KOPT-K1 (cell line): Measurements from ENCODE around the gene NPR1.

Source experiments
- H3K27ac ChIP-seq: fragments of 200-600 bp; sonication (generic); 2 replicates; pipeline ENCODE4 v1.5.1; 2016; ENCODE audit warnings: antibody characterized with exemption, mild to moderate bottlenecking, low read depth, low read length; ENCODE audit not compliant: poor library complexity, severe bottlenecking
- H3K36me3 ChIP-seq: fragments of 200-600 bp; sonication (generic); 2 replicates; pipeline ENCODE4 v1.5.1; 2017; ENCODE audit warnings: antibody characterized with exemption, mild to moderate bottlenecking, low read length, moderate library complexity; ENCODE audit not compliant: insufficient read depth
- H3K9me3 ChIP-seq: fragments of 200-600 bp; sonication (generic); 2 replicates; pipeline ENCODE4 v1.5.1; 2017; ENCODE audit warnings: antibody characterized with exemption, low read length, mild to moderate bottlenecking; ENCODE audit not compliant: insufficient read depth, poor library complexity, severe bottlenecking

The NPR1 gene

DNA sequence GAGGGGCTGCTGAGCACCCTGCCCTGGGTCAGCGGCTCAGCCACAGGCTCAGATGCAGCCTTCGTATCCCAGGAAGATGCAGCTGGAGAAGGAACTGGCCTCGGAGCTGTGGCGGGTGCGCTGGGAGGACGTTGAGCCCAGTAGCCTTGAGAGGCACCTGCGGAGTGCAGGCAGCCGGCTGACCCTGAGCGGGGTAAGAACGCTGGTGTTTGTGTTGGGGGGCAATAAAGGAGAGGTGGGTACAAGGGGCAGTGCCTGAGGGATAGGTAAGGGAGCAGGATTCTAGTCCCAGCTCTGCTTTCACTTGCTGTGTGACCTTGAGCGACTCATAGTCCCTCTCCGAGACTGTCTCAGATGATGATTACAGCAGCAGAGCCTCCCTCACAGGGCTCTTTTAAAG is 6.4 kb downstream of the NPR1 start:
- H3K36me3 ChIP-seq, result no peaks in the 10 kb centered on the region
- H3K27ac ChIP-seq, result no peak overlapping the region
- no peaks in the 10 kb centered on the region for H3K9me3 ChIP-seq

DNA sequence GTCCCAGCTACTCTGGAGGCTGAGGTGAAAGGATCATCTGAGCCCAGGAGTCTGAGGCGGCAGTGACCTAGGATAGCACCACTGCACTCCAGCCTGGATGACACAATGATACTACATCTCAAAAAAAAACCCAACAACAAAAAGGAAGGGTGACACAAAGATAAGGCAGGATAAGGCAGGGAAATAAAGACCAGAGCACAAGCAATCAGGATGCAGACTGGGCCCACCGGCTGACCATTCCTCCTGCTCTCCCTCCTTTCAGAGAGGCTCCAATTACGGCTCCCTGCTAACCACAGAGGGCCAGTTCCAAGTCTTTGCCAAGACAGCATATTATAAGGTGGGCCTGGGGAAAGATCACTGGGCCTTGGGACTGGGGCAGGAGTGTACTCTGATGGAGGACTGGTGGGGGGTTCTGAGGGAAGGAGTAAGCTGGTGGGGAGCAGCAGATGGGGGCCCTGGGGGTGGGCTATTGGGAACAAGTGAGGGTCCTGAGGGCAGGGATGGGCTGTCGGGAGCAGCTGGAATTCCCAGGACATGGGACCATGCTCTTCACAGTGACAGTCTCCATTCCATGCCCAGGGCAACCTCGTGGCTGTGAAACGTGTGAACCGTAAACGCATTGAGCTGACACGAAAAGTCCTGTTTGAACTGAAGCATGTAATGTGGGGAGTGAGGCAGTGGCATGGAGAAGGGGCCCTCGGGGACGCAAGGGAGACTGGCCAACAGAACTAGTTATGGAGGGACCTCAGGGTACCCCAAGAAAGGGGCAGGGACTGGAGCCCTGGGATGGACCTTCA is 7.3 kb downstream of the NPR1 start:
- Histone ChIP-seq H3K9me3 (no peaks in the 10 kb centered on the region), H3K27ac (no peak overlapping the region), H3K36me3 (no peaks in the 10 kb centered on the region)

DNA sequence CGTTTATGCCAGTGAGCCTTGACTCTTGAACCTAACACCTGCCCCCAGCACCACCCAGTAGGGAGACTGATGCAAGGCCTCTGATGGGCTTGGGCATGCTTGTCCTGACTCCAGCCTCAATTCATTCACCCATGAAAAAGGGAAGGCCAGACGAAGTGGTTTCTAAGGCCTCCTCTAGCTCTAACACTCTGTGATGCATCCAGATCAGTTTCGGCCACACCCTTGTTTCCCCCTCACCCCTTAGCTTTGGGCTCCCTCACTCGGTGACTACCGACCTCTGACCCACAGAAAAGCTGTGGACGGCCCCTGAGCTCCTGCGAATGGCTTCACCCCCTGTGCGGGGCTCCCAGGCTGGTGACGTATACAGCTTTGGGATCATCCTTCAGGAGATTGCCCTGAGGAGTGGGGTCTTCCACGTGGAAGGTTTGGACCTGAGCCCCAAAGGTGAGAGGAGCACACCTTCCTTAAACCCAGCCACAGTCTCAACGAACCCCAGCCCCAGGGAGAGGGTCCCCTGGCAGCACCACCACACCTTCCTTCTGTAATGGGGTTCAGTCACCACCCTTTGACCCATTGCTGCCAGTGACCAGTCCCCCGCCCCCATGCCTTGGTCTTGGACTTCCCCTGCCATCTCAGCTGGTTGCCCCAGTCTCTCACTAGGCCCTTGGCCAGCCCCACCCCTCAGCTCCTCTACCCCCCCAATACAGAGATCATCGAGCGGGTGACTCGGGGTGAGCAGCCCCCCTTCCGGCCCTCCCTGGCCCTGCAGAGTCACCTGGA is 9.0 kb downstream of the NPR1 start:
- H3K27ac ChIP-seq, result no peak overlapping the region
- H3K9me3 ChIP-seq, result no peaks in the 10 kb centered on the region
- no peaks in the 10 kb centered on the region for H3K36me3 ChIP-seq

DNA sequence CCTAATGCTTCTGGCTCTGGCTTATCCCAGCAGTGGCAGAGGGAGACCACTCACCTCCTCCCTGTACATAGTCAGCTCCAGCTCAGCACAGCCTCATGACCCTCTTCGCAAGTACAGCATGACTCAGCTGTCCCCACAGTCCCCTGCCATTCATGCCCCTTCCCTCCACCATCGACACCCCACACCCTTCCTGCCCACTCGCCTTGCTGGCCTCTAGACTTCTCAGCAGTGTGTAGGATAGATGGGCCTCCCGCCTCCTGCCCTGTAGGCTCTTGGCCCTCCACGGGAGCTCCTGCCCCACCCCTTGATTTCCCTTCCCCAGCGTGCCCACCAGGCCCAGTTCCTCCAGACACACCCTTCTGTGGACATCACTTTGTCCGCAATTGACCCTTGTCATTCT is 9.8 kb downstream of the NPR1 start:
- Histone ChIP-seq H3K9me3 (no peaks in the 10 kb centered on the region), H3K27ac (no peak overlapping the region), H3K36me3 (no peaks in the 10 kb centered on the region)

DNA sequence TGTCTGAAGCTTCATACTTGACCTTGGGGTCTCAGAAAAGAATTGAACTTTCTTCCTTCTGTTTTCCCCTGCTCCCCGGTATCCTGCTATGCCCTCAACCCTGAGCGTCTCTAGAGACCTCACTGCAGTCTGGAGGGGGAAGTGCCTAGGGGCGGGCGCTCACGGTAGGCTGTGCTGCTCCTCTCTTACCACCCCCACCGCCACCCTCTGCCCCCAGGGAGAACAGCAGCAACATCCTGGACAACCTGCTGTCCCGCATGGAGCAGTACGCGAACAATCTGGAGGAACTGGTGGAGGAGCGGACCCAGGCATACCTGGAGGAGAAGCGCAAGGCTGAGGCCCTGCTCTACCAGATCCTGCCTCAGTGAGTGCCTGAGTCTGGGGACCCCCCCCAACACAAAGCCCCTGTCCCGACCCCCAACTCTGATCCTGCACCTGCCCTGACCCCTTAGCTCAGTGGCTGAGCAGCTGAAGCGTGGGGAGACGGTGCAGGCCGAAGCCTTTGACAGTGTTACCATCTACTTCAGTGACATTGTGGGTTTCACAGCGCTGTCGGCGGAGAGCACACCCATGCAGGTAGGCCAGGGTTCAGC is 10.3 kb downstream of the NPR1 start:
- Histone ChIP-seq H3K27ac (no peak overlapping the region), H3K9me3 (no peaks in the 10 kb centered on the region), H3K36me3 (no peaks in the 10 kb centered on the region)

DNA sequence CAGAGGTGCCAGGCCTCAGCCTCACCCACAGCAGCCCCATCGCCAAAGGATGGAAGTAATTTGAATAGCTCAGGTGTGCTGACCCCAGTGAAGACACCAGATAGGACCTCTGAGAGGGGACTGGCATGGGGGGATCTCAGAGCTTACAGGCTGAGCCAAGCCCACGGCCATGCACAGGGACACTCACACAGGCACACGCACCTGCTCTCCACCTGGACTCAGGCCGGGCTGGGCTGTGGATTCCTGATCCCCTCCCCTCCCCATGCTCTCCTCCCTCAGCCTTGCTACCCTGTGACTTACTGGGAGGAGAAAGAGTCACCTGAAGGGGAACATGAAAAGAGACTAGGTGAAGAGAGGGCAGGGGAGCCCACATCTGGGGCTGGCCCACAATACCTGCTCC is 15.0 kb downstream of the NPR1 start:
- H3K9me3 ChIP-seq, result no peaks in the 10 kb centered on the region
- no peak overlapping the region for H3K27ac ChIP-seq
- H3K36me3 ChIP-seq, result no peaks in the 10 kb centered on the region

DNA sequence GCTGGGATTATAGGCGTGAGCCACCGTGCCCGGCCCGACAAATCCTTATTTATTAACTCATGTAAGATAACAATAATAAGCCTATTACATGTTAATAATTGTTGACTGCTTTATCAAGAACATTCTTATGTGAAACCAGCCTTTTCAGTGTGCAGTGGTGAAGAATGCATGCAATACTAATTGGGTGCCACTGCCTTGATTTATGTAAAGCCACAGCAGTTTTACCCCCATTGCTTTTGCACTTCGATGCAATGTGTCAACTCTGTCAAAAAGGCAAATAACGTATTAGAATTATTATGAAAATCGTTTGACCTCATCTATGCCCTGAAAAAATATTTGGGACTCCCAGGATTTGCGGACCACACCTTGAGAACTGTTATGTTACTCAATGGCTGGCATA is 18.3 kb downstream of the NPR1 start:
- Histone ChIP-seq H3K36me3 (no peaks in the 10 kb centered on the region), H3K9me3 (no peaks in the 10 kb centered on the region), H3K27ac (no peak overlapping the region)

DNA sequence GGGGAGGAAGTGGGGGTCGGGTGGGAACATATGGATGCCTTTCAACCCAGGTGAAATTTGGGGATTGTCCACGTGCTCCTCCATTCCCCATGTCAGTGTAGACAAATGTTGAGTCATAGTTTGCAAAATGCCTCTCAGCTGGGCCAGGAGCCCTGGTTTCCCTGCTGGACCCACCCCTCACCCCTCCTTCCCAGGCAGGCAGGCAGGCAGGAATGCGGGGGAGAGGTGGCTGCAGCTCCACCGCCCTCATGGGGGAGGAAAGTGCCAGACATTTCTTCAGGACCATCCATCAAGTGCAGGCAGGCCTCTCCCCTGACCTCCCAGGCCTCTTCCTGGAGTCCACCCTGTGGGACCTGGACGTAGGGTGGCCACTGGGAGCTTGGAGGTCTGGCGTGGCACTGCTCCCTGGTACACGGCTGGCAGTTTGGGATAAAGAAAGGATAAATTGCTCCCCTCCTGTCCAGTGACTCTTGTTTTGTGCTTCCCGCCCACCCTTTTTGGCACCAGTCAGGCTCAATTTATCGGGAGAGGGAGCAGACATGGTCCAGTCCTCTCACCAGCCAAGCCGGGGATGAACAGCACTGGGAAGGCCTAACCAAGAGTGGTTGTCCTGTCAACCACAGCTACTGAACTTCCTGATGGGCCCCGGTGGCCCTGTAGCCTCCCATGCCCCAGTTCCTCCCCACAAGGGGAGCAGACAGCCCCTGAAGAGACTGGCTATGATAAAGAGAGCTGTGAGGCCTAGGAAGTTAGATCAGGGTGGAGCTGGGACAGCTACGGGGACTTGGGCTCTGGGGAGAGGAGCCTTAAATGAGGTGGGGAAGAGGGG is 18.9 kb downstream of the NPR1 start:
- H3K36me3 ChIP-seq, result no peaks in the 10 kb centered on the region
- no peaks in the 10 kb centered on the region for H3K9me3 ChIP-seq
- no peak overlapping the region for H3K27ac ChIP-seq

DNA sequence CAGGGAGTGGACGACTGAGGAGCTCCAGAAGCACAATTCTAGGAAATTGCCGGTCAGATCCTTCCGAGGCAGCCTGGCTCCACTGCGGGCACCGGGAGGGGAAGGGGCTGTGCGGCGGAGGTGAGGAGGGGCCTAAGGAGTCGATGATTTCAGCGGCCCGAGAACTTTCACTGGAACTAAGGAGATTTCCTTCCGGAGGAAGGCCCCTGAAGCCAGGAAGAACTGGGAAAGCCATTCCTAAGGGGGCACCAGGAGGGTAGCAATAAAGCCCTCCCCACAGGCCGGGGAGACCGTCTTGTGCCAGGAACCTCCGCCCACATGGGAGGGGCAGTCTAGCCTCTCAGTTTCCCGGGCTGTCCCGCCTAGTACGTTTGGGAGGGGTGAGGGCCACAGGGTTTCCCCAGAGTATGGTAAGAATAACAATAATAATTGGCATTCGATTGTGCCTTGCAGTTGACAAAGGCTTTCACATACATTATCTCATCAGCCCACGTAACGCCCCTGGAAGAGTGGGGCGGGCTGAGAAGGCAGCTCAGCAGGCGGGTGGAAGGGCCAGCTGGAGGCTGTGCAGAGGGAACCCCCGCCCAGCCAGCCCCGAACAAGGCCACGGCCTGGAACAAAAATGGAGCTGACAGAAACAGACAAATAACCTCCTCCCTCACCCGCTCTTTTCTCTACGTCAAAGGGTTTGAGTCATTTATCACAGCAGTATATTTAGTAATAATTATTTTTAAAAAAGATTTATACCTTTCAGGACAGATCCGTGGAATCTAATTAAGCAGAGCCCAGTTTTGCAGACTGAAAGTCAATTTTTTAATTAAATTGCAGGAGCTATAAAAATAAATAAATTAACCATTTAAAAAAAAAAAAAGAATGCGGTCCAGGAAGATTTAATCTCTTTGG is 19.8 kb downstream of the NPR1 start:
- Histone ChIP-seq H3K36me3 (no peaks in the 10 kb centered on the region), H3K27ac (no peak overlapping the region), H3K9me3 (no peaks in the 10 kb centered on the region)

DNA sequence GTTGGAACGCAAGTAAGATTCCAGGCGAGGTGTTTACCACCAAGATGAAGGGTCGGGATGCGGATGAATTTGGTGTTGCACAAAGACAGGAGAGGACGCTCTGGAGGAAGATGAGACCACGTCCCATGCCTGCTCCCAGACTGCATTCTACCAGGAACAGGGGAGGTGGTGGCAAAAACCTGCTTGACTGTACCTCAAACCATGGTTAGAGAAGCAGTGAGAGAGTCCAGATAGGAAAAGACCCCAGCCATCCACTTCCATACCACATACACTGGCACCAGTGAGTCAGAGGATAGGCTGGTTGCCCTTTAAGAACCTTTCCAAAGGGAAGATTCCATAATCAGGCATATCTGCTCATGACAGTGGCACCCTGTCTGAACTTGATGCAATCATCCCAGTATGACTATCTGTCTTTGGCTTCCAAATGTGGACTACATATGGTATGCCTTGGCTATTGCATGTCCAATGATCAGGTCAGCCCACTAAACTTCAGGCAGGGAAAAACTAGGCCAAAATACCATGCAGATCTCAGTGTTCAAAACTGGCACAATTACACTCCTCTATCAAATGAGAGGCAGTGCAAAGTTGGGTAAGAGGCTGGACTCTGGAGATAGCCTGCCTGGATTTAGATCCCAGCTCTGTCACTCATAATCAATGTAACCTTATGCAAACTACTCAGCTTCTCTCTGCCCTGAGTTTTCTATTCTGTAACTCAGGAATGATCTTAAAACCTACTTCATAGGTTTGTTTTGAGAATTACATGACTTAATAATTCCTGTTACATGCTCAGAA is 20.6 kb downstream of the NPR1 start:
- Histone ChIP-seq H3K27ac (no peak overlapping the region), H3K36me3 (no peaks in the 10 kb centered on the region), H3K9me3 (no peaks in the 10 kb centered on the region)

DNA sequence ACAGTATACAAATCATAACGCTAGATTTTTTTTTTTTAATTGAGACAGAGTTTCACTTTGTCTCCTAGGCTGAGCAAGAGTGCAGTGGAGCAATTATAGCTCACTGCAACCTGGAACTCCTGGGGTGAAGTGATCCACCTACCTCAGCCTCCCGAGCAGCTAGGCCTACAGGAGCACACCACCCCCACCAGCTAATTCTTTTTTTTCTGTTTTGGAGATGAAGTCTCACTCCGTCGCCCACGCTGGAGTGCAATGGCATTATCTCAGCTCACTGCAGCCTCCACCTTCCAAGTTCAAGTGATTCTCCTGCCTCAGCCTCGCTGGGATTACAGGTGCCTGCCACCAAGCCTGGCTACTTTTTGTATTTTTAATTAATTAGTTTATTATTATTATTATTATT is 21.3 kb downstream of the NPR1 start:
- H3K27ac ChIP-seq, result no peak overlapping the region

DNA sequence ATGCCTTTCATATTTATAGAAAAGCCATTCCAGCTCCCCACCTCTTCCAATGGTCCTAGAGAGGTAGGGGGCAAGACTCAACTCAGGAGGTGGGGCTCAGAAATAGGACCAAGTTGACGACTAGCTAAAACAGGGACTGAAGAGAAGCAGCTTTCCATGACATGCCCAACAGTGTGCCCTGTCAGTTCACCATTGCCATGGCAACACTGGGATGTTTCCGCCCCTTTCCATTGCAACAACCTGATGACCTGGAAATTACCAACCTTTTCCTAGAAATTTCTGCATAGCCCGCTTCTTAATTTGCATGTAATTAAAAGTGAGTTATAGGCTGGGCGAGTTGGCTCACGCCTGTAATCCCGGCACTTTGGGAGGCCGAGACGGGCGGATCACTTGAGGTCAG is 27.0 kb downstream of the NPR1 start:
- Histone ChIP-seq H3K9me3 (no peaks in the 10 kb centered on the region), H3K36me3 (no peaks in the 10 kb centered on the region), H3K27ac (no peak overlapping the region)

More for the DNA sequence above, 21.3 kb downstream of the NPR1 start:
- Histone ChIP-seq H3K9me3 (no peaks in the 10 kb centered on the region), H3K36me3 (no peaks in the 10 kb centered on the region)

DNA sequence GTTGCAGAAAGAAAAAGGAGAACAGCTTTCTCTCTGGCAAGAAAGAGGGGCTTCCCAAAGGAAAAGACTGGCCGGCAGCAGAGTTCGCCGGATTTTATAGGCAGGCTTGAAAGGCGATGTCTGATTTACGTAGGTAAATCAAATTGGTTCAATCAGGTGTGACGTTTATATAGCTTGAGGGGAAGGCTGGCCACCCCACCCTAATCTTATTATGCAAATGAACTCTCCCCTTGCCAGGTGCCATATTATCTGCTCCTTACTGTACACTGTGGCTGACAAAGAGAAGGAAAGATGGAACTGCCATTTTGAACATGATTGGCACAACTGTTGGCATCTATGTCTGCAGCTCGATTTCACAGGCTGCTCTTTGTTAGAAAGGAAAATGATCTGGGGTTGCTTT is 32.5 kb downstream of the NPR1 start:
- no peaks in the 10 kb centered on the region for H3K9me3 ChIP-seq
- H3K27ac ChIP-seq, result no peak overlapping the region
- no peaks in the 10 kb centered on the region for H3K36me3 ChIP-seq
